Mesenchymal stem cell (in vitro differentiated cells and primary cell): Measurements from ENCODE around the gene ELN.

ENCODE experiments used
- DNase-seq: peaks from one replicate; pipeline ENCODE4 v3.0.0-alpha.2; 2013
- H2AFZ ChIP-seq: one replicate; pipeline ENCODE4 v1.6.1; 2013; ENCODE audit warnings: low read depth, mild to moderate bottlenecking, control low read depth, inconsistent platforms, low read length, moderate library complexity
- H2AK5ac ChIP-seq: 2 replicates; pipeline ENCODE4 v1.6.1; 2013; ENCODE audit warnings: low read length, moderate library complexity, mild to moderate bottlenecking, inconsistent platforms; ENCODE audit not compliant: severe bottlenecking
- H2BK120ac ChIP-seq: one replicate; pipeline ENCODE4 v1.6.1; 2013; ENCODE audit warnings: low read depth, mild to moderate bottlenecking, inconsistent platforms, low read length, moderate library complexity
- H2BK12ac ChIP-seq, 2 experiments: one replicate each; pipeline ENCODE4 v1.6.1; 2013; ENCODE audit warnings: inconsistent platforms in 2 of 2, low read length in 2 of 2, mild to moderate bottlenecking in 2 of 2, moderate library complexity in 2 of 2, control low read depth in 1 of 2
- H2BK15ac ChIP-seq: one replicate; pipeline ENCODE4 v1.6.1; 2013; ENCODE audit warnings: mild to moderate bottlenecking, low read depth, inconsistent platforms; ENCODE audit not compliant: poor library complexity, severe bottlenecking
- H2BK5ac ChIP-seq: 2 replicates; pipeline ENCODE4 v1.6.1; 2013; ENCODE audit warnings: low read depth, mild to moderate bottlenecking, low read length, control low read depth, inconsistent platforms; ENCODE audit not compliant: poor library complexity, severe bottlenecking
- H3K14ac ChIP-seq, 2 experiments: one replicate each; pipeline ENCODE4 v1.6.1; 2013; ENCODE audit warnings: inconsistent platforms in 2 of 2, low read length in 2 of 2, control low read depth in 1 of 2, mild to moderate bottlenecking in 1 of 2, moderate library complexity in 1 of 2
- H3K18ac ChIP-seq, 2 experiments: one replicate each; pipeline ENCODE4 v1.6.1; 2013; ENCODE audit warnings: inconsistent platforms in 2 of 2, low read length in 2 of 2, control low read depth in 1 of 2, low read depth in 1 of 2, mild to moderate bottlenecking in 1 of 2
- H3K23ac ChIP-seq, 2 experiments: one replicate each; pipeline ENCODE4 v1.6.1; 2013; ENCODE audit warnings: inconsistent platforms in 2 of 2, low read length in 2 of 2, mild to moderate bottlenecking in 2 of 2, moderate library complexity in 2 of 2, control low read depth in 1 of 2
- H3K27ac ChIP-seq: 2 replicates; pipeline ENCODE4 v1.5.1; 2013; ENCODE audit warnings: mild to moderate bottlenecking, moderate library complexity, low read length, control low read depth, inconsistent platforms; ENCODE audit not compliant: poor library complexity, severe bottlenecking
- H3K27me3 ChIP-seq, 2 experiments: 2 replicates each; pipeline versions ENCODE4 v1.6.1 to v1.7.0; 2013; ENCODE audit warnings: low read length in 2 of 2, mild to moderate bottlenecking in 2 of 2, moderate library complexity in 2 of 2, control low read depth in 1 of 2, inconsistent platforms in 1 of 2; ENCODE audit not compliant: control insufficient read depth in 1 of 2, insufficient read depth in 1 of 2
- H3K36me3 ChIP-seq, 2 experiments: 2 replicates each; pipeline versions ENCODE4 v1.6.1 to v1.7.0; 2013; ENCODE audit warnings: low read length in 2 of 2, control low read depth in 1 of 2, inconsistent platforms in 1 of 2, low read depth in 1 of 2, mild to moderate bottlenecking in 1 of 2; ENCODE audit not compliant: insufficient read depth in 2 of 2, control insufficient read depth in 1 of 2
- H3K4ac ChIP-seq, 2 experiments: one replicate each; pipeline ENCODE4 v1.6.1; 2013; ENCODE audit warnings: inconsistent platforms in 2 of 2, low read length in 2 of 2, mild to moderate bottlenecking in 2 of 2, moderate library complexity in 2 of 2, control low read depth in 1 of 2, low read depth in 1 of 2
- H3K4me1 ChIP-seq: 2 replicates; pipeline ENCODE4 v1.6.1; 2013; ENCODE audit warnings: low read depth, low read length, control low read depth; ENCODE audit not compliant: control insufficient read depth, insufficient read depth
- H3K4me2 ChIP-seq: 2 replicates; pipeline ENCODE4 v1.6.1; 2013; ENCODE audit warnings: low read length, mild to moderate bottlenecking, inconsistent platforms; ENCODE audit not compliant: poor library complexity, severe bottlenecking
- H3K4me3 ChIP-seq, 2 experiments: 2 replicates each; pipeline versions ENCODE4 v1.5.1 to v1.7.0; 2013; ENCODE audit warnings: low read length in 2 of 2, mild to moderate bottlenecking in 2 of 2, control low read depth in 1 of 2, low read depth in 1 of 2; ENCODE audit not compliant: insufficient read depth in 1 of 2
- H3K79me1 ChIP-seq: replicated peaks from 2 replicates; pipeline ENCODE4 v1.6.1; 2013; ENCODE audit warnings: mild to moderate bottlenecking, control low read depth, low read length, inconsistent platforms; ENCODE audit not compliant: poor library complexity, severe bottlenecking
- H3K9ac ChIP-seq: 2 replicates; pipeline ENCODE4 v1.7.0; 2013; ENCODE audit warnings: mild to moderate bottlenecking, low read length, moderate library complexity
- H3K9me3 ChIP-seq: 2 replicates; pipeline ENCODE4 v1.7.0; 2013; ENCODE audit warnings: mild to moderate bottlenecking, low read length; ENCODE audit not compliant: control insufficient read depth
- H4K8ac ChIP-seq: one replicate; pipeline ENCODE4 v1.6.1; 2013; ENCODE audit warnings: inconsistent platforms, mild to moderate bottlenecking, low read length, moderate library complexity
- H4K91ac ChIP-seq: one replicate; pipeline ENCODE4 v1.6.1; 2013; ENCODE audit warnings: mild to moderate bottlenecking, low read length, inconsistent platforms
- WGBS: methylation state at CpG from one replicate; pipeline ENCODE4 v1.1.7; 2013; ENCODE audit warnings: mixed read lengths; 5-methylcytosine and 5-hydroxymethylcytosine counted together

ELN gene

DNA sequence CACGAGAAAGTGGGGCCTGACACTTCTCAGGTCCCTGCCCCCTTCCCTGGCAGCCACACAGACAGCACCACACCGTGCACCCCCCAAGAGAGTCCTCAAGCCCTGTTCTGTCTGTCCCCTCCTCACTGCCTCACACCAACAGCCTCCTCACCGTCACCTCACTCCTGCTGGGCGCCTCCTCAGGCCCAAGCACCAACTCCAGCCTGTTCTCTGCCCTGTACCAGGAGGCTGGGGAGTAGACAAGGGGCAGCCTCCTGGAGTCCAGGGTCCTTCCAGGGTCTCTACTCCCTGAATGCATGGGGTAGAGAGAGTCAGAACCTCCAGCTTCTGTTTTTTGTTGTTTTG lies 26.9 kb upstream of the ELN start:
- no peak overlapping the region for H2AFZ ChIP-seq
- H3K4me2 ChIP-seq = no peak overlapping the region
- H4K8ac ChIP-seq = no peak overlapping the region
- peaks cover 12% of the 10 kb centered on the region for H3K4me1 ChIP-seq
- no peak overlapping the region for H3K9ac ChIP-seq
- WGBS = 81% methylated on average over 4 of the region's 4 CpGs
- no peak overlapping the region for H3K23ac ChIP-seq
- no peaks in the 10 kb centered on the region for H3K9me3 ChIP-seq
- H2AK5ac ChIP-seq = no peak overlapping the region
- no peak overlapping the region for H2BK12ac ChIP-seq
- no peak overlapping the region for H3K4me3 ChIP-seq
- no peak overlapping the region for H3K4ac ChIP-seq
- no peak for DNase-seq
- no peak overlapping the region for H2BK15ac ChIP-seq
- H3K27me3 ChIP-seq = peaks cover 0 to 6% of the 10 kb centered on the region in 2 experiments
- H4K91ac ChIP-seq = no peak overlapping the region
- H3K36me3 ChIP-seq = no peaks in the 10 kb centered on the region
- H3K79me1 ChIP-seq = no peaks in the 10 kb centered on the region
- H3K18ac ChIP-seq = no peak overlapping the region
- H2BK5ac ChIP-seq = no peak overlapping the region
- H3K27ac ChIP-seq = no peak overlapping the region
- no peak overlapping the region for H2BK120ac ChIP-seq
- H3K14ac ChIP-seq = peak overlapping the region in 1 of 2 experiments; percentile 5

DNA sequence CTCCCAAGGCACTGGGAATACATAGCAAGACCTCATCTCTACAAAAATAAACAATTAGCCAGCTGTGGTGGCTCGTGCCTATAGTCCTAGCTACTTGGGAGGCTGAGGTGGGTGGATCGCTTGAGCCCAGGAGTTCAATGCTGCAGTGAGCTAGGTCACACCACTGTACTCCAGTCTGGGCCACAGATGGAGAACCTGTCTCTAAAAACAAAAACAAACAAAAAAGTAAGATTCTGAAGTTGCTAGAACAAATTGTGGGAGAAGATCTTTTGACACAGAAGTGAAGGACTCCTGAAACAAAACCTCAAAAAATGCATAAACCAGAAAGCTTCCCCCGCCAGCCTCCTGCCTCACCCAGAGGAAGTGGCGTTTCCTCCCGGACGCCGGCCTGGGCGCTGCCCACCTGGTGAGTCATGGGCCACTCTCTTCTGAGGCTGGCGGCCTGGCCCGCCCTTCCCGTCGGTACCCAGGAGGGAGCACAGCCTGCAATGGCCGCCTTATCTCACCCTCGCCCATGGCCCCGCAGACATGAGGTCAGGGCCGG lies 25.4 kb upstream of the ELN start:
- H3K36me3 ChIP-seq = no peaks in the 10 kb centered on the region
- H2BK12ac ChIP-seq = peak overlapping the region in 1 of 2 experiments; percentile 83
- H4K91ac ChIP-seq = no peak overlapping the region
- no peak overlapping the region for H2BK5ac ChIP-seq
- peak overlapping the region; percentile 72 for H4K8ac ChIP-seq
- peak overlapping the region in 1 of 2 experiments; percentile 78 for H3K23ac ChIP-seq
- no peak overlapping the region for H3K9ac ChIP-seq
- DNase-seq = peak; percentile 65
- H2AFZ ChIP-seq = peak overlapping the region; percentile 73
- H3K4me2 ChIP-seq = peak overlapping the region; percentile 23
- peak overlapping the region in 1 of 2 experiments; percentile 71 for H3K14ac ChIP-seq
- H3K18ac ChIP-seq = peak overlapping the region in 1 of 2 experiments; percentile 71
- no peak overlapping the region for H2BK15ac ChIP-seq
- H2AK5ac ChIP-seq = no peak overlapping the region
- peaks cover 15% of the 10 kb centered on the region for H3K4me1 ChIP-seq
- H3K27ac ChIP-seq = peak overlapping the region; percentile 10
- H3K4me3 ChIP-seq = no peak overlapping the region
- peak overlapping the region in 1 of 2 experiments; percentile 27 for H3K4ac ChIP-seq
- 30% methylated on average over 16 of the region's 16 CpGs for WGBS
- peaks cover 0 to 11% of the 10 kb centered on the region in 2 experiments for H3K27me3 ChIP-seq
- H2BK120ac ChIP-seq = no peak overlapping the region
- H3K79me1 ChIP-seq = no peaks in the 10 kb centered on the region
- H3K9me3 ChIP-seq = no peaks in the 10 kb centered on the region

- Histone ChIP-seq H3K18ac (no peak overlapping the region), H2BK12ac (no peak overlapping the region), H3K79me1 (no peaks in the 10 kb centered on the region), H3K23ac (no peak overlapping the region), H3K9me3 (no peaks in the 10 kb centered on the region), H3K4me2 (no peak overlapping the region), H2BK15ac (peak overlapping the region; percentile 3), H3K4ac (no peak overlapping the region), H3K4me3 (no peak overlapping the region), H3K9ac (no peak overlapping the region), H3K4me1 (peaks cover 15% of the 10 kb centered on the region), H3K36me3 (no peaks in the 10 kb centered on the region), H3K27me3 (peaks cover 0 to 17% of the 10 kb centered on the region in 2 experiments), H2AFZ (no peak overlapping the region), H4K8ac (no peak overlapping the region), H3K14ac (no peak overlapping the region), H4K91ac (no peak overlapping the region), H3K27ac (no peak overlapping the region), H2BK120ac (no peak overlapping the region), H2AK5ac (no peak overlapping the region), H2BK5ac (no peak overlapping the region)
- DNase-seq = no peak
- 95% methylated on average over 8 of the region's 8 CpGs for WGBS
These were observed 24.4 kb upstream of the ELN start for GRCh38 chr7:74003621-74004020.

GRCh38 chr7:74006032-74006431 lies 21.9 kb upstream of the ELN start:
- H2AK5ac ChIP-seq = no peak overlapping the region
- H2BK12ac ChIP-seq = no peak overlapping the region
- no peak overlapping the region for H2BK120ac ChIP-seq
- no peak overlapping the region for H2BK5ac ChIP-seq
- H3K4me3 ChIP-seq = no peak overlapping the region
- H3K4me2 ChIP-seq = no peak overlapping the region
- H3K36me3 ChIP-seq = no peaks in the 10 kb centered on the region
- 80% methylated on average over 5 of the region's 5 CpGs for WGBS
- no peak overlapping the region for H2AFZ ChIP-seq
- H3K23ac ChIP-seq = no peak overlapping the region
- H3K9ac ChIP-seq = no peak overlapping the region
- H3K4me1 ChIP-seq = peaks cover 19% of the 10 kb centered on the region
- H3K27ac ChIP-seq = no peak overlapping the region
- H3K4ac ChIP-seq = no peak overlapping the region
- H4K8ac ChIP-seq = no peak overlapping the region
- H3K9me3 ChIP-seq = no peaks in the 10 kb centered on the region
- H3K79me1 ChIP-seq = no peaks in the 10 kb centered on the region
- H4K91ac ChIP-seq = no peak overlapping the region
- H3K18ac ChIP-seq = no peak overlapping the region
- peaks cover 4 to 39% of the 10 kb centered on the region in 2 experiments for H3K27me3 ChIP-seq
- H3K14ac ChIP-seq = no peak overlapping the region
- no peak for DNase-seq
- H2BK15ac ChIP-seq = no peak overlapping the region
